HepG2 (cell line): ENCODE measurements around the gene CIROP. TPM values are rescaled to one million over a fixed set of nuclear protein-coding genes. Genes with fewer than 3 reads are reported as not detected.

ENCODE experiments used
- MED8 ChIP-seq: sonication (generic); formaldehyde crosslinking; IDR thresholded peaks from 2 replicates; pipeline ENCODE4 v1.8.1; 2023; ENCODE audit warnings: mild to moderate bottlenecking, missing genetic modification reagents; ENCODE audit not compliant: insufficient replicate concordance
- MZF1 ChIP-seq: sonication (generic); formaldehyde crosslinking; IDR thresholded peaks from 2 replicates; pipeline ENCODE4 v1.8.1; 2023; ENCODE audit warnings: mild to moderate bottlenecking, missing genetic modification reagents, borderline replicate concordance
- SNAI1 ChIP-seq: sonication (generic); formaldehyde crosslinking; IDR thresholded peaks from 2 replicates; pipeline ENCODE4 v1.5.0; 2020; ENCODE audit warnings: mild to moderate bottlenecking, missing genetic modification reagents, borderline replicate concordance
- ZNF275 ChIP-seq: sonication (generic); formaldehyde crosslinking; IDR thresholded peaks from 2 replicates; pipeline ENCODE4 v1.8.0; 2022; ENCODE audit warnings: missing genetic modification reagents, mild to moderate bottlenecking, inconsistent platforms, borderline replicate concordance
- ZNF318 ChIP-seq: sonication (generic); formaldehyde crosslinking; IDR thresholded peaks from 2 replicates; pipeline ENCODE4 v1.4.0; 2020; ENCODE audit warnings: mild to moderate bottlenecking, missing genetic modification reagents
- ZNF354B ChIP-seq: sonication (generic); formaldehyde crosslinking; IDR thresholded peaks from 2 replicates; pipeline ENCODE4 v1.8.0; 2022; ENCODE audit warnings: mild to moderate bottlenecking, missing genetic modification reagents
- ZNF770 ChIP-seq: sonication (generic); formaldehyde crosslinking; IDR thresholded peaks from 2 replicates; pipeline ENCODE4 v1.5.0; 2020; ENCODE audit warnings: mild to moderate bottlenecking, missing genetic modification reagents
- ZNF784 ChIP-seq: sonication (generic); formaldehyde crosslinking; IDR thresholded peaks from 2 replicates; pipeline ENCODE4 v1.5.1; 2020; ENCODE audit warnings: missing genetic modification reagents, mild to moderate bottlenecking, borderline replicate concordance
- polyA plus RNA-seq, 8 experiments: library from polyadenylated mRNA; depleted of rRNA in 3 of 8; stranded (reverse) in 7 of 8; unstranded in 1 of 8; fragments of >200 nt; fragmentation: Illumina TruSeq in 4 of 8; extraction: Trizol in 4 of 8; gene quantifications; 2 replicates each; pipeline versions ENCODE4 v1.2.1 to v1.2.3, GENCODE V29; 2011 to 2016; ENCODE audit warnings: low read depth in 4 of 8, missing spikeins in 1 of 8, mixed read lengths in 1 of 8; ENCODE audit not compliant: insufficient read depth in 1 of 8
- total RNA-seq, 5 experiments: library from RNA; depleted of rRNA; stranded (reverse); fragments of >200 nt; fragmentation: Illumina TruSeq; extraction: Trizol; gene quantifications; 2 replicates each; pipeline ENCODE4 v1.2.3, GENCODE V29; 2016; ENCODE audit warnings: low read depth in 1 of 5

Gene CIROP
- total and polyA plus RNA-seq, 2 of the 13 experiments (the other 11 are each of a cell fraction or from before 2014, with no cell fraction given), result 0.07 TPM; not detected in 1

- TF ChIP-seq ZNF318 (no peak), ZNF784 (CRISPR knock-in tag) (peak; percentile 77), ZNF275 (CRISPR knock-in tag) (no peak), SNAI1 (CRISPR knock-in tag) (no peak), ZNF354B (CRISPR knock-in tag) (0 out of 2 replicates have a peak, but pooled peaks have one; percentile 54), ZNF770 (CRISPR knock-in tag) (no peak), MZF1 (CRISPR knock-in tag) (peak; percentile 50; the same call in 1 of the 2 replicates), MED8 (no peak)
Observed at GRCh38 chr14:23120541-23121251, 15.9 kb upstream of the CIROP start (continued).
